ENCODE results near the gene KRTAP5-3.

GRCh38 chr11:1633864-1634263 lies 25.6 kb upstream of the KRTAP5-3 start:
- TF ChIP-seq POLR2A (IDR thresholded peaks at IDR 0.05): no peak
- TF ChIP-seq CTCF (IDR thresholded peaks at IDR 0.05): no peak
